Fibroblast of pulmonary artery (primary cell): ENCODE data around the gene MALAT1.

ENCODE experiments used
- DNase-seq: peaks from one replicate; pipeline ENCODE4 v3.0.0-alpha.2; 2010; ENCODE audit warnings: low read depth
- H3K4me3 ChIP-seq: replicated peaks from 2 replicates; pipeline ENCODE4 v1.5.1; 2011; ENCODE audit warnings: low read depth, mild to moderate bottlenecking, control low read depth, low read length, moderate library complexity
- CTCF ChIP-seq: IDR thresholded peaks from 2 replicates; pipeline ENCODE4 v1.5.1; 2011; ENCODE audit warnings: mild to moderate bottlenecking, control low read depth, low read length, inconsistent platforms; ENCODE audit errors: missing control alignments

MALAT1 gene

DNA sequence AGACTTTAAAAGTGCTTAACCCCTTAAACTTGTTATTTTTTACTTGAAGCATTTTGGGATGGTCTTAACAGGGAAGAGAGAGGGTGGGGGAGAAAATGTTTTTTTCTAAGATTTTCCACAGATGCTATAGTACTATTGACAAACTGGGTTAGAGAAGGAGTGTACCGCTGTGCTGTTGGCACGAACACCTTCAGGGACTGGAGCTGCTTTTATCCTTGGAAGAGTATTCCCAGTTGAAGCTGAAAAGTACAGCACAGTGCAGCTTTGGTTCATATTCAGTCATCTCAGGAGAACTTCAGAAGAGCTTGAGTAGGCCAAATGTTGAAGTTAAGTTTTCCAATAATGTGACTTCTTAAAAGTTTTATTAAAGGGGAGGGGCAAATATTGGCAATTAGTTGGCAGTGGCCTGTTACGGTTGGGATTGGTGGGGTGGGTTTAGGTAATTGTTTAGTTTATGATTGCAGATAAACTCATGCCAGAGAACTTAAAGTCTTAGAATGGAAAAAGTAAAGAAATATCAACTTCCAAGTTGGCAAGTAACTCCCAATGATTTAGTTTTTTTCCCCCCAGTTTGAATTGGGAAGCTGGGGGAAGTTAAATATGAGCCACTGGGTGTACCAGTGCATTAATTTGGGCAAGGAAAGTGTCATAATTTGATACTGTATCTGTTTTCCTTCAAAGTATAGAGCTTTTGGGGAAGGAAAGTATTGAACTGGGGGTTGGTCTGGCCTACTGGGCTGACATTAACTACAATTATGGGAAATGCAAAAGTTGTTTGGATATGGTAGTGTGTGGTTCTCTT is 2.8 kb downstream of the MALAT1 start:
- H3K4me3 ChIP-seq, result peak overlapping the region; percentile 89
- TF ChIP-seq CTCF, result no peak
- peak; percentile 77 for DNase-seq

DNA sequence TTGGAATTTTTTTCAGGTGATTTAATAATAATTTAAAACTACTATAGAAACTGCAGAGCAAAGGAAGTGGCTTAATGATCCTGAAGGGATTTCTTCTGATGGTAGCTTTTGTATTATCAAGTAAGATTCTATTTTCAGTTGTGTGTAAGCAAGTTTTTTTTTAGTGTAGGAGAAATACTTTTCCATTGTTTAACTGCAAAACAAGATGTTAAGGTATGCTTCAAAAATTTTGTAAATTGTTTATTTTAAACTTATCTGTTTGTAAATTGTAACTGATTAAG is 3.4 kb downstream of the MALAT1 start:
- DNase-seq, result no peak
- peak overlapping the region; percentile 89 for H3K4me3 ChIP-seq
- TF ChIP-seq CTCF, result no peak

DNA sequence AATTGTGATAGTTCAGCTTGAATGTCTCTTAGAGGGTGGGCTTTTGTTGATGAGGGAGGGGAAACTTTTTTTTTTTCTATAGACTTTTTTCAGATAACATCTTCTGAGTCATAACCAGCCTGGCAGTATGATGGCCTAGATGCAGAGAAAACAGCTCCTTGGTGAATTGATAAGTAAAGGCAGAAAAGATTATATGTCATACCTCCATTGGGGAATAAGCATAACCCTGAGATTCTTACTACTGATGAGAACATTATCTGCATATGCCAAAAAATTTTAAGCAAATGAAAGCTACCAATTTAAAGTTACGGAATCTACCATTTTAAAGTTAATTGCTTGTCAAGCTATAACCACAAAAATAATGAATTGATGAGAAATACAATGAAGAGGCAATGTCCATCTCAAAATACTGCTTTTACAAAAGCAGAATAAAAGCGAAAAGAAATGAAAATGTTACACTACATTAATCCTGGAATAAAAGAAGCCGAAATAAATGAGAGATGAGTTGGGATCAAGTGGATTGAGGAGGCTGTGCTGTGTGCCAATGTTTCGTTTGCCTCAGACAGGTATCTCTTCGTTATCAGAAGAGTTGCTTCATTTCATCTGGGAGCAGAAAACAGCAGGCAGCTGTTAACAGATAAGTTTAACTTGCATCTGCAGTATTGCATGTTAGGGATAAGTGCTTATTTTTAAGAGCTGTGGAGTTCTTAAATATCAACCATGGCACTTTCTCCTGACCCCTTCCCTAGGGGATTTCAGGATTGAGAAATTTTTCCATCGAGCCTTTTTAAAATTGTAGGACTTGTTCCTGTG is 3.9 kb downstream of the MALAT1 start:
- peak; percentile 84 for DNase-seq
- H3K4me3 ChIP-seq, result peak overlapping the region; percentile 89

GRCh38 chr11:65503368-65503948 is 4.6 kb downstream of the MALAT1 start:
- TF ChIP-seq CTCF, result no peak
- H3K4me3 ChIP-seq, result peak overlapping the region; percentile 89
- peak; percentile 67 for DNase-seq

More for the DNA sequence above, 3.9 kb downstream of the MALAT1 start:
- no peak for TF ChIP-seq CTCF

- peak; percentile 79 for DNase-seq
- H3K4me3 ChIP-seq, result peak overlapping the region; percentile 89
- no peak for TF ChIP-seq CTCF
Observed at GRCh38 chr11:65503949-65504673, 5.3 kb downstream of the MALAT1 start.

DNA sequence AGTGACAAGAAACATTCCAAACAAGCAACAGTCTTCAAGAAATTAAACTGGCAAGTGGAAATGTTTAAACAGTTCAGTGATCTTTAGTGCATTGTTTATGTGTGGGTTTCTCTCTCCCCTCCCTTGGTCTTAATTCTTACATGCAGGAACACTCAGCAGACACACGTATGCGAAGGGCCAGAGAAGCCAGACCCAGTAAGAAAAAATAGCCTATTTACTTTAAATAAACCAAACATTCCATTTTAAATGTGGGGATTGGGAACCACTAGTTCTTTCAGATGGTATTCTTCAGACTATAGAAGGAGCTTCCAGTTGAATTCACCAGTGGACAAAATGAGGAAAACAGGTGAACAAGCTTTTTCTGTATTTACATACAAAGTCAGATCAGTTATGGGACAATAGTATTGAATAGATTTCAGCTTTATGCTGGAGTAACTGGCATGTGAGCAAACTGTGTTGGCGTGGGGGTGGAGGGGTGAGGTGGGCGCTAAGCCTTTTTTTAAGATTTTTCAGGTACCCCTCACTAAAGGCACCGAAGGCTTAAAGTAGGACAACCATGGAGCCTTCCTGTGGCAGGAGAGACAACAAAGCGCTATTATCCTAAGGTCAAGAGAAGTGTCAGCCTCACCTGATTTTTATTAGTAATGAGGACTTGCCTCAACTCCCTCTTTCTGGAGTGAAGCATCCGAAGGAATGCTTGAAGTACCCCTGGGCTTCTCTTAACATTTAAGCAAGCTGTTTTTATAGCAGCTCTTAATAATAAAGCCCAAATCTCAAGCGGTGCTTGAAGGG is 6.0 kb downstream of the MALAT1 start:
- no peak for TF ChIP-seq CTCF
- peak overlapping the region; percentile 89 for H3K4me3 ChIP-seq
- DNase-seq, result peak; percentile 70
